Anterior cingulate cortex (tissue), 58 donors: ENCODE data around the gene CDH24.

Experiments
- DNase-seq, 58 donors: peaks; one replicate each; lab custom pipeline; 2025; lab: John Stamatoyannopoulos, UW

The CDH24 gene

GRCh38 chr14:23047751-23048693 is 9.3 kb downstream of the CDH24 start:
- DNase-seq: no peak

GRCh38 chr14:23047034-23047634 is 10.2 kb downstream of the CDH24 start:
- no peak for DNase-seq

GRCh38 chr14:23045419-23046357 is 11.6 kb downstream of the CDH24 start:
- no peak for DNase-seq

- DNase-seq: no peak
These were observed 12.5 kb downstream of the CDH24 start for GRCh38 chr14:23044840-23045239.

- no peak for DNase-seq
These were observed 13.6 kb downstream of the CDH24 start for GRCh38 chr14:23043754-23044153.

- no peak for DNase-seq
These were observed 14.2 kb downstream of the CDH24 start for GRCh38 chr14:23043145-23043544.

GRCh38 chr14:23042162-23042965 is 15.0 kb downstream of the CDH24 start, which contains the start of gene PSMB11:
PSMB11 (plus strand) TSS chr14:23042212; CDS start chr14:23042226, 14 bp downstream.
- no peak for DNase-seq

- DNase-seq: no peak
These were observed 15.6 kb downstream of the CDH24 start for GRCh38 chr14:23041729-23042128.

GRCh38 chr14:23040100-23040499 is 17.2 kb downstream of the CDH24 start:
- no peak for DNase-seq

GRCh38 chr14:23035303-23036144 is 21.8 kb downstream of the CDH24 start:
- DNase-seq: no peak

GRCh38 chr14:23034498-23035302 is 22.6 kb downstream of the CDH24 start, which contains the start of gene PSMB5:
PSMB5 (minus strand) TSS chr14:23034900; CDS start chr14:23034881, 19 bp downstream.
- no peak for DNase-seq

- DNase-seq: no peak
These were observed 23.4 kb downstream of the CDH24 start for GRCh38 chr14:23033801-23034497.

GRCh38 chr14:23033251-23033727 is 24.0 kb downstream of the CDH24 start:
- DNase-seq: no peak

- DNase-seq: no peak
These were observed 26.4 kb downstream of the CDH24 start for GRCh38 chr14:23030936-23031335.

- no peak for DNase-seq
These were observed 28.5 kb downstream of the CDH24 start for GRCh38 chr14:23028799-23029198.

- DNase-seq: peak in 1 of 58 donors; percentile 3
These were observed 32.0 kb downstream of the CDH24 start for GRCh38 chr14:23025151-23025814.
